Endothelial cell (in vitro differentiated cells): ENCODE data around the gene UNK. TPM values are rescaled to one million over a fixed set of nuclear protein-coding genes. Genes with fewer than 3 reads are reported as not detected.

Source experiments
- DNase-seq: peaks from one replicate; pipeline ENCODE4 v3.0.0; 2021; ENCODE audit warnings: low spot score
- H3K27ac Mint-ChIP-seq: one replicate; pipeline ENCODE4 v1.8.0; 2021; ENCODE audit warnings: mixed read lengths, inconsistent platforms; ENCODE audit not compliant: unreplicated experiment
- H3K27me3 Mint-ChIP-seq: one replicate; pipeline ENCODE4 v1.8.0; 2021; ENCODE audit warnings: mild to moderate bottlenecking, moderate library complexity, mixed read lengths, inconsistent platforms; ENCODE audit not compliant: unreplicated experiment
- H3K36me3 Mint-ChIP-seq: one replicate; pipeline ENCODE4 v1.8.0; 2021; ENCODE audit warnings: mild to moderate bottlenecking, low read depth, mixed read lengths, inconsistent platforms; ENCODE audit not compliant: unreplicated experiment
- H3K4me1 Mint-ChIP-seq: one replicate; pipeline ENCODE4 v1.8.0; 2021; ENCODE audit warnings: mild to moderate bottlenecking, mixed read lengths, inconsistent platforms; ENCODE audit not compliant: unreplicated experiment
- H3K4me3 Mint-ChIP-seq: one replicate; pipeline ENCODE4 v1.8.0; 2021; ENCODE audit warnings: mild to moderate bottlenecking, mixed read lengths, inconsistent platforms; ENCODE audit not compliant: unreplicated experiment
- H3K9me3 Mint-ChIP-seq: one replicate; pipeline ENCODE4 v1.8.0; 2021; ENCODE audit warnings: mixed read lengths, inconsistent platforms; ENCODE audit not compliant: unreplicated experiment
- CTCF ChIP-seq: fragments of 200-600 bp; sonication (generic); IDR thresholded peaks from one replicate; pipeline ENCODE4 v1.5.0; 2021; ENCODE audit warnings: antibody characterized with exemption; ENCODE audit not compliant: unreplicated experiment
- total RNA-seq: library from RNA; stranded (reverse); fragmentation: NEBNext Ultra II Directional; extraction: Animal tissue kit (Norgen Biotek cat#: 25700); gene quantifications from one replicate; pipeline ENCODE4 v1.2.1, GENCODE V29; 2021; ENCODE audit not compliant: unreplicated experiment

Gene UNK
- total RNA-seq, 1 donor from 2014 or later = 28.8 TPM

GRCh38 chr17:75751676-75752404, 32.8 kb upstream of the UNK start:
- no peak for TF ChIP-seq CTCF
- Mint-ChIP-seq H3K27me3 (peaks cover 3% of the 10 kb centered on the region), H3K9me3 (no peaks in the 10 kb centered on the region), H3K36me3 (peaks cover 3% of the 10 kb centered on the region), H3K4me3 (no peak overlapping the region), H3K27ac (no peak overlapping the region), H3K4me1 (peaks cover 9% of the 10 kb centered on the region)
- no peak for DNase-seq

- Mint-ChIP-seq H3K27ac (no peak overlapping the region), H3K4me3 (no peak overlapping the region)
- no peak for DNase-seq
These were observed 32.2 kb upstream of the UNK start for GRCh38 chr17:75752405-75752709.

GRCh38 chr17:75752802-75753513, 31.6 kb upstream of the UNK start:
- H3K9me3 Mint-ChIP-seq = no peaks in the 10 kb centered on the region
- no peak for TF ChIP-seq CTCF
- no peak overlapping the region for H3K4me3 Mint-ChIP-seq
- DNase-seq = no peak
- H3K4me1 Mint-ChIP-seq = peaks cover 9% of the 10 kb centered on the region
- H3K27me3 Mint-ChIP-seq = peaks cover 4% of the 10 kb centered on the region
- H3K36me3 Mint-ChIP-seq = peaks cover 3% of the 10 kb centered on the region
- H3K27ac Mint-ChIP-seq = no peak overlapping the region

More at GRCh38 chr17:75752405-75752709, 32.2 kb upstream of the UNK start:
- H3K27me3 Mint-ChIP-seq = peaks cover 3% of the 10 kb centered on the region
- peaks cover 9% of the 10 kb centered on the region for H3K4me1 Mint-ChIP-seq
- no peaks in the 10 kb centered on the region for H3K9me3 Mint-ChIP-seq
- peaks cover 3% of the 10 kb centered on the region for H3K36me3 Mint-ChIP-seq
- no peak for TF ChIP-seq CTCF

- Mint-ChIP-seq H3K4me3 (no peak overlapping the region), H3K27ac (no peak overlapping the region), H3K4me1 (peaks cover 9% of the 10 kb centered on the region), H3K36me3 (peaks cover 3% of the 10 kb centered on the region), H3K27me3 (peaks cover 5% of the 10 kb centered on the region), H3K9me3 (no peaks in the 10 kb centered on the region)
- peak; percentile 73 for DNase-seq
- peak; percentile 61 for TF ChIP-seq CTCF
These were observed 30.9 kb upstream of the UNK start for GRCh38 chr17:75753514-75754377.
